Stimulated activated CD4-positive, alpha-beta T cell treated with anti-CD3 and anti-CD28 coated beads, Interleukin-2, amount 100 ng/mL, for 4 hours (primary cell): Measurements from ENCODE around the gene CDCA7L.

Experiments used
- DNase-seq: peaks from one replicate; pipeline ENCODE4 v3.0.0-alpha.2; 2020; ENCODE audit warnings: low read depth

Gene CDCA7L, protein sequence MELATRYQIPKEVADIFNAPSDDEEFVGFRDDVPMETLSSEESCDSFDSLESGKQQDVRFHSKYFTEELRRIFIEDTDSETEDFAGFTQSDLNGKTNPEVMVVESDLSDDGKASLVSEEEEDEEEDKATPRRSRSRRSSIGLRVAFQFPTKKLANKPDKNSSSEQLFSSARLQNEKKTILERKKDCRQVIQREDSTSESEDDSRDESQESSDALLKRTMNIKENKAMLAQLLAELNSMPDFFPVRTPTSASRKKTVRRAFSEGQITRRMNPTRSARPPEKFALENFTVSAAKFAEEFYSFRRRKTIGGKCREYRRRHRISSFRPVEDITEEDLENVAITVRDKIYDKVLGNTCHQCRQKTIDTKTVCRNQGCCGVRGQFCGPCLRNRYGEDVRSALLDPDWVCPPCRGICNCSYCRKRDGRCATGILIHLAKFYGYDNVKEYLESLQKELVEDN

DNA sequence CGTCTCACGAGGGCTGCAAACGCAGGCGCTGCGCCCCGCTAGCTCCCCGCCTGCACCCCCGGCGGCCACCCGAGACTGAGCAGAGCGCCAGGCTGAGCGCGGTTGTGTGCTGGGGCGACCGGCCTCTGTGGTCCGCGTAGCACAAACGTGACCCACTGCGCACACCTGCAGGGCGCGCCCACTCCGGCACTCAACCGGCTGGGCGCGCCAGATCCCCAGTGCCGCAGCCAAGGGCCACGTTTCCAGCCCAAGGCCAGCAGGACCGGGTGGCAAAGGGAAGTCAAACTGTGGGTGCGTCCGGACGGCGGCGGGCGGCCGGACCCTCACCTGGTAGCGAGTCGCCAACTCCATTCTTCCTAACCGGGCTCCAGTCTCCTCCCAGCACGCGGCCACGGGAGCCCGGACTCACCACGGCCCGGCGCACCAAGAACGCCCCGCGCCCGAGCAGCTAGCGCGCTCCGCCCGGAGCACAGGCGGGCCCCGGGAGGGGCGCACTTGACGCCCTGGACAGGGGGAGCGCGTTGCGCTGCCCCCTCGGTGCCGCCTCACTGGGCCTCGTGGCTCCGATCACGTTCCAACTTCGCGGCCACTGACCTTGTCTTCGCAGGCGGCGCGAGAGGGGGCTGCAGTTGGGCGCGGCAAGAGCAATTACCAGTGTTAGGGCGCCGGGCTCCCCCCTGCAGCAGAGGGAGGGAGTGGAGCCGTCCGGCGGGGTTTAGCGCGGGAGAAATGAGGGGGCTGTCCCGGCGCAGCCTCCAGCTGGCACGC lies at the start of gene CDCA7L:
CDCA7L (minus strand) TSS at position 446 of the 768 bp plus-strand sequence; CDS start at position 351, 95 bp downstream.
- DNase-seq, result peak; percentile 36

DNA sequence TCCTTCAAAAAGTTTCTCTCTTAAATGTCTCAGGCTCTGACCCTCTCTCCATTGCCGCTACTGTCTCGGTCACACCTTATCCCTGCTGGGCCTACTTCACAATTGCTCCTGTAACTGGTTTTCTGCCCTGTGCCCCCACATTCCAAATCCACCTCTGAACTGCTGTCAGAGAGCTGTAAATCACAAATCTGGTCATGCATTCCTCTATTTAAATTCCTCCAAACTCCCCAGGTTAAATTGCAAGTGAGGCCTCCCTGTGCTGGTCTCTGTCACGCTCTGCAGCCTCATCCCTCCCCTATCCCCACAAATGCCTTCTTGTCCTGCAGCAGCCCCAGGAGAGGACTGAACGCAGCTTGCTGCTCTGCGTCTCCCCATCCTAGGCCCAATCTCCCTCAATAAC lies 40.4 kb upstream of the CDCA7L start:
- DNase-seq, result no peak

DNA sequence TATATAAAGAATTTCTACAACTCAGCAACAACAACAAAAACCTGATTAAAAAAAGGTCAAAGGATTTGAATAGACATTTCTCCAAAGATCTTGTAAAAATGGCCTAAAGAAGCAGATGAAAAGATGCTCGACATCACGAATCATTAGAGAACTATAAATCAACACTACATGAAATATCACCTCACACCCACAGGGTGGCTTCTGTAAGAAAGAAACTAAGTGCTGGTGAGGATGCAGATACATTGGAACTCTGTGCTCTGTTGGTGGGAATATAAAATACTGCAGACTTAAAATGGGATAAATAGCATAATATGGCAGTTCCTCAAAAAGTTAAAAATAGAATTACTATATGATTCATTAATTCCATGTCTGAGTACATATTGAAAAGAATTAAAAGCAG lies 38.3 kb upstream of the CDCA7L start:
- DNase-seq, result no peak

DNA sequence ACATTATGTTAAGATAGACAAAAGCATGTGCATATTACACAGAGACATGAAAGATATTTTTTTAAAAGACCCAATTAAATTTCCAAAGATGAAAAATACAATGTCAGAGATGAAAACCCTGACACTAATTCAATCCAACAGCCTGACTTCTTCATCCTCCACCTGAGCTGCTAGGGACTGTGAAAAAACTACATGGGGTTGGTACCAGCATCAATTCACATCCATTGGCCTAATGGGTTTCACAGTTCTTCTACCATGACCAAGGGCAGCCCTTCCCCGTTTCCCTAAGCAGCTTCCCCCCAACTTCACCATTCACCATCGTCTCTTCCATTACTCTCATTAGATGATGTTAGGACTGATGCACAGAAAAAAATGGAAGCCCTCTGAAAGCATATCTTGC lies 37.4 kb upstream of the CDCA7L start:
- DNase-seq, result no peak

DNA sequence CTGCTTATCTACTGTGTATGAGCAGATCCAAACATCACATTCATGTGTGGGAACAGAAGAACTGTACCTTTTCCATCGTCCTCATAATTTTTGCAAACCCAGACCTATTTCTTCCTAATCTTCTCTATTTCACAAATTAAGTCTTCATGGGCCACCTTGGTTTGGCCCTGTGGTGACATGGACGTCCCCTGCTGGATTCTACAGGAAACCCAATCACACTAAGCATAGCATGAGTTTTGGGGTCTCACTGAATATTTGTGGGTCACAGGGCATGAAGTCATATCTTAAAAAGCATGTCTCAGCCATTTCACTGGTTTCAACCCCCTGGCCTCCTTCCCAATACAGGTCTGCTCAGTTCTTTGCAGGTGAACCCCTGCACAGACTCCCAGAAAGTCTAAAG lies 35.8 kb upstream of the CDCA7L start:
- DNase-seq, result no peak

DNA sequence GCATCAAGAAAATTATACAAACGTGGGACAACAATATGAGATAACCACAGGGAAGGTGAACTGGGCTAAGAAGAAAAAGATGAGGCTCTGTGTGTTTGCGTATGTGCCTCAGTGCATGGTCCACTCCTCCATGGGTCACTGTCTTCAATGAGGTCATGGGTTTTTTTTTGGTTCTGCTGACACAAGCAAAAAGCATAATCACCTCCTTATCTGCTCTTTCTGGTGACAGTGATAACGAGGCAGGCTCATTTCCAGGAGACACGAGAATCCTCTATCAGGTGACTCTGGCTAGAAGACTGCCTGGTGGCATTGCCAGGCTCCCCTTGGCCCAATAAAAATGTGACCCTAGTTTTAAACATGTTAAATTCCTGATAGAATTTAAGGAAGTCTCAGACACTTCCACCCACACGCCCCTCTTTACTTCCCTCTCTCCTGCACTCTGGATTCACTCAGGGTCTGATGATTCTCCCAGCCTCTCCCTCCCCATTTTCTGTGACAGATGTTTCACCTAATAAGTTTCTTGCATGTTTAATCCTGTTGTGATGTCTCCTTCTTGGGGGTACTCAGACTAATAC lies 35.3 kb upstream of the CDCA7L start:
- no peak for DNase-seq

DNA sequence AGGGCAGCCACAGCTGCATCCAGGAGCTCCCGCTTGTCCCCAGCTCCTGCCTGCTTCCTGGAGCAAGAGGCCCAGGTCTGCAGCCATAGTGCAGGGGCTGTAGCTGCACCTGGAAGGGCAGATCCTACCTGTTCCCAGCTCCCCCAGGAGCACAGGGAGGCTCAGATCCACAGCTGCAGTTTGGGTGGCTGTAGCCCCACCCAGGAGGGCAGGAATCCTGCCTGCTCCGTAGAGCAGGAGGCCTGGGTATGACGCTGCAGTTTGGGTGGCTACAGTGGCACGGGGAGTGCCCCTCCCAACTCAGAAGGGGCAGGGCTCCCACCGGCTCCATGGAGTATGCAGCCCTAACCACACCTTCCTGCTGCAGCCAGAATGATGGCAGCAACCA lies 26.7 kb upstream of the CDCA7L start:
- no peak for DNase-seq

DNA sequence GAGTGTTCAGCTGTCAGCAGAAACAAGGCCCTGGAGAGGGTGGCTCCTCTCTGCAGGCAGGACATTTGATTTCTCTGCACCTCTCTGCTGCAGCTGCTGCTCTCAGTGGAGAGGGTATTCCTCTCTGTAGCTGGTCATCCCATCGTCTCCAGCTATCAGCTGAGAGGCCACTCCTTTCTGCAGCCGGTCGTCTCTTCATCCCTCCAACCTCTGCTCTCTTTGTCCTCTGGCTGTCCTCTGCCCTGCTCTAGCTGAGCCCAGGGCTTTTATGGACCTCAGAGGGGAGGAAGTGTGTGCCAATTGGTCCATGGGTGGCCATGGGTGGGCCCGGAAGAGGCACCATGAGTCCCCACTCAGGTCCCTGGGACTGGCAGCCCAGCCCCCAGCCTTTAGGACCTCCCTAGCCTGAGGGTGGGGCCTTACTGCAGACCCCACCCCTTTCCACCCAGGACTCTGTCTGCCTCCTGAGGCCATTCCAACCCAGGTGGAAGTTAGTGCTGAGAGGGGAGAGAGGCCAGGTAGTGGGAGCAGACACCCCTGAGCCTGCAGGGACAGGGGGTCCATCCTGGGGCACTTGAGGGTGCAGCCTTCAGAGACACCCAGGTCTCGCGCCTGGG lies 26.2 kb upstream of the CDCA7L start:
- DNase-seq, result no peak

DNA sequence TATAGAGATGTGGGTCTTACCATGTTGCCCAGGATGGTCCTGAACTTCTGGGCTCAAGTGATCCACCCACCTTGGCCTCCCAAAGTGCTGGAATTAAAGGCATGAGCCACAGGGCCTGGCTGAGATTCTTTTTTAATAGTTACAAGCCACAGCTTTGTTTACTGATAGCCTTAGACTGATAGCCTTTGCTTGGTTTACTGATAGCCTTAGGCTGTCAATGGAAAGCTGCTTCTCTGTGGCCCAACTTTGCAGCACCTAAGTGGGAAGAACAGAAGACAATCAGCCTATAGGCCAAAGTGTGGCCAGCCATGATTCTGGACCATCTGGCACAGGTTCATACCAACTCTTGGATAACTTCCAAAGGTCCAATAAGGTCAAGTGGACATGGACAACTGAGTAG lies 24.1 kb upstream of the CDCA7L start:
- no peak for DNase-seq

DNA sequence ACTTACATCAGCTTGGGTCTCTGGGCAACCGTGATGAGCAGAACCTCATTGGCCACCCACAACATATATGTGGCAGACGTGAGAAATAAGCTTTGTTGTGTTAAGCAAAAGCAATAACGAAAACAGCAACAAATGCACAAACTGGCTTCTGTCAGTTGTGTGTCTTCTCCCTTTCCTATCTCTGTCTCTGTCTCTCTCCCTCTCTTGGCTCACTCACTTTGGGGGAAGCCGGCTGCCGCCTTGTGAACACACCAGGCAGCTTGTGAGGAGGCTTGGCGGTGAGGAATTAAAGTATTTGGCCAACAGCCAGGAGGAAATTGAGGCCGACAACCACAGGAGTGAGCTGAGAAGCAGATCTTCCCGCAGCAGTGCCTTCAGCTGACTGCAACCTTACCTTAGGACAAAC lies 21.9 kb upstream of the CDCA7L start:
- no peak for DNase-seq

DNA sequence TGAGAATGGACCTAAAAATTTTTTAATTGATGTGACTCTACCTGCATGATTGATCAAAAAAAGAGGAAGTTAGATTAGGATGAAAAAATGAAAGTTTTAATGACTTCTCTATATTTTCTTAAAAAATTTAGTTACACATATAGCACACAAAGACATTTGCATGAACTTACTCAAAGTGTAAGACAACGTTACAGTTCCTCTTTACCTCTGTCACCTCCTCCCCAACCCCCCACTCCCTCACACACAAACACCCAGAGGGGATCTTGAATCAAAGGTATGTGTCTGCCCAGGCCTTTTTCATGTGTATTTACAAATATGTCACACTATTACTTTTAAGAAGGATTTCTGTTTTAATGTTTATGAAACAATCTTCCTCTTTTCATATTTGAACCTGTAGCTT lies 20.6 kb upstream of the CDCA7L start:
- no peak for DNase-seq

DNA sequence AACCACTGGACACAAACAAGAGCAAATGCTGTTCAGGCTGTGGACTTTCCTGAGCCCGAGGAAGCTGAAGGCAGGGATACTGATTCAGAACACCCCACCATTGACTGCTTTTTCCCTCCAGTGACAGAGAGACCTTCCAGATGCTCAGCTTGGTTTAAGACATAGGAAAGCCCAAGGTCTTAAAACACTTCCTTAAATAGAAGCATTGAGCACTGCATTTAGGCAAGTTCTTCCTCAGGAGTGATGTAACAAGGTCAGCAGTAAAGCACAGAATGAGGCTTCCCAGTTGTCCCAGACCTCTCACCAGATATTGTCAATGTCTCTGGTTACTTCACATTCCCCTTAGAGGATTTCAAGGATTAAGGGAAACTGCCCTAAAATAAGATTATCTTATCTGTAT lies 19.6 kb upstream of the CDCA7L start:
- no peak for DNase-seq

DNA sequence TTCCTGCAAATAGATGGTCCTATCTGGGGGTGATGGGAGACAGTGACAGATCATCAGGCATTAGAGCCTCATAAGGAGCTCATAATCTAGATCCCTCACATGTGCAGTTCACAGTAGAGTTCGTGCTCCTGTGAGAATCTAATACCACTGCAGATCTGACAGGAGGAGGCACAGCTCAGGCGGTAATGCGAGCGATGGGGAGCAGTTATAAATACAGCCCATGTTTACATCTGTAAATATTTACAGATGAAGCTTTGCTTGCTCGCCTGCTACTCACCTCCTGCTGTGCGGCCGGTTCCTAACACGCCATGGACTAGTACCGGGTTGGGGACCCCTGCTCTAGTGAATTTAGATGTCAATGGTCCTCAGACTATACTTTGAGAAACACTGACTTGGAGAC lies 17.0 kb upstream of the CDCA7L start:
- no peak for DNase-seq

DNA sequence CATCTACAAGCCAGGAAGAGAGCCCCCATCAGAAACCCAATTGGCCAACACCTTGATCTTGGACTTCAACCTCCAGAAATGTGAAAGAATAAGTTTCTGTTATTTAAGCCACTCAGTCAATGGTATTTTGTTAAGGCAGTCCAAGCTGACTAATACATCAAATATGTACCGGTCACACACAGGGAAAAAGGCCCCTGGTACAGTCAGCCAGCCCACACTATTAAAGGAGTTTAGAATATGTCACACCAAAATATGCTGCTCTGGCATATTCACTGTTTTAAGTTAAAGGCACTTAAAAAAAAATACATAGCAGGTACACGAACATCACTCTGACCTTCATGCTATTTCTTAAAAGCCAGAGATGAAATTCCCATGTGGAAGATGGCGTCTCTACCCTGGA lies 15.2 kb upstream of the CDCA7L start:
- no peak for DNase-seq

DNA sequence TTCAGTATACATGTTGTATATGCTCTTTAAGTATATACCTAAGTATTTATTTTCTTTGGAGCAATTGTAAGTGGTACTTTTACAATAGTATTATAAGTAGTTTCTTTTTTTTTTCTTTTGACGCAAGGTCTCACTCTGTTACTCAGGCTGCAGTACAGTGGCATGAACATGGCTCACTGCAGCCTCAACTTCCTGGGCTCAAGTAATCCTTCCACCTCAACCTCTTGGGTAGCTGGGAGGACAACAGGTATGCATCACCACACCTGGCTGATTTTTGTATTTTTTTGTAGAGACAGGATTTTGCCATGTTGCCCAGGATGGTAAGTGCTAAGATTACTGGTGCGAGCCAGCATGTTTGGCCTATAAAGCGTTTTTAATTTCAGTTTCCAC lies 13.7 kb upstream of the CDCA7L start:
- no peak for DNase-seq

DNA sequence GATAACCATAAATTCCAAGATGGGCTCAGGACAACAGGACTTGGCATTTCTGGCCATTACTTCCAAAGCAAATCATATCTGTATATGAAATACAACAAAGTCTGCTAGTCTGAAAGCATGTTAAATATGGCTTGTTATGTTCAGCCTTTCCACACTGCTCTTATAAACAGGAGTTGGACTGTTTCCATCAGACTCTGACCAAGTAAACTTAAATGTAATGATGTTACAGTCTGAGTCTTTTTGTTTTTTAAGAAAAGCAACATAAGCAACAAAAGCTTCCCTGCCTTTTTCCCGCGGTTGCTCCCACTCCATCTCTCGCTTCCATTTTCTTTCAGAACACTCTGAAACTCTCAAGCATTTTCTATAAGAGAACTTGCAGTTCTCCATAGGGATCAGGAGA lies 8.1 kb upstream of the CDCA7L start:
- DNase-seq, result no peak

DNA sequence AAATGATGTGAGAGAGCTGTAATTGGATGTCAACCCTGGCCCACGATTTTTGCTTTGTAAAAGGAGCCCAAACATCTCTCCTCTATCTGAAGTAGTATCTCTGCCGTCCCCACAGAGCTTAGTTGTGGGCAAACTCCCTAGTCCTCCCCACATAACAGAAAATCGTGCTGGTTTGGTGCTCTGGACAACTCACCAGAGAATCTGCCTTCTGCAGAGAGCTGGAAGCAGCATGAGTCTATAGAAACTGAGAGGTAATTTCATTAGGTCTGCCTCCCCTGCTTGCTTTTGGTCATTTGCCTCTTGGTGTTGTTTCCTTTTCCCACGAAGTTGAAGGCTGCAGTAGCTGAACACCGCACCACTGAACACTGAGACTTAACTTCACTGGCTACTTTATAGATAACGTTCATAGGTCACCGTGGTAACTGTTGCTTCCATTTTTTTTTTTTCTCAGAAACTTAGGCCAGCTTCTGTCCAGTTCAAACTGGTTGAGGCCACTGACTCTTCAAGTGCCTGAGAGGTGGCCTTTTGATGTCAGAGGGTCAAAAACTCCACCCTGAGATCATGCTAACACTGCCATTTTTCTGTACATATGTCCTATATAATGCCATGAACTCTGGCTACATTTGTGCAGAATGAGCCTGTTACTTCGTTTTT lies 3.3 kb upstream of the CDCA7L start:
- no peak for DNase-seq

DNA sequence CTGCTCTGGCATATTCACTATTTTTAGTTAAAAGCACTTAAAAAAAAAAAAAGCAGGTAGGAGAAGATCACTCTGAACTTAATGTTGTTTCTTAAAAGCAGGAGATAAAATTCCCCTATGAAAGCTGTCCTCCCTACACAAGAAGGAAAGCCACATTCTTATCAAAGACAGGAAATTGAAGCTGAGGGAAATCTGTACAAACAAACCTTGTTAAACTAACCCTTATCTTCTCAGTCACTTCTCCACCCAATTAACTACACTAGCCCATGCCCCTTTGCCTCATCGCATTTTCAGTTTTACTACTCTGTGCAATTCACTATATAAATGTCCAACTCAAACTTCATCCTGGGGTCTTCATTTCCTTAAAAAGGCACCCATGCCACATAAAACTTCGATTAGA lies 2.7 kb upstream of the CDCA7L start:
- DNase-seq, result no peak

DNA sequence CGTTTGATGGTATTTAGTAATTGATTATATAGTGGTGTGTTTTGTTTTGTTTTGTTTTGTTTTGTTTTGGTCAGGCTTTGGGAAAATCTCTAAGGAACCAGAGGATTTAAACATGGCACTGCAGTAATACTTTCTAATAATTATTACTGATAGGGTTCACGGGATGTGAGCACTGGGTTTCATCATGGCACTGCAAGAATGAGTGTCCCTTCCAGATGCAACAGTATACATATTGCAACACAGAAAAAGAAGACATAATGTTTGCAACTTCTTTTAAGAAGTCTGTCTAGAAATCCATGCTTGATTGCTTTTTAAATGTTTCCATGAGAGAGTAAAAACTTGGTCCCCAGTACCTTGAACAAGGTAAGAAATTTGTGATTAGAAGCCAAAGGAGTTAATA lies 2.2 kb upstream of the CDCA7L start:
- DNase-seq, result no peak

DNA sequence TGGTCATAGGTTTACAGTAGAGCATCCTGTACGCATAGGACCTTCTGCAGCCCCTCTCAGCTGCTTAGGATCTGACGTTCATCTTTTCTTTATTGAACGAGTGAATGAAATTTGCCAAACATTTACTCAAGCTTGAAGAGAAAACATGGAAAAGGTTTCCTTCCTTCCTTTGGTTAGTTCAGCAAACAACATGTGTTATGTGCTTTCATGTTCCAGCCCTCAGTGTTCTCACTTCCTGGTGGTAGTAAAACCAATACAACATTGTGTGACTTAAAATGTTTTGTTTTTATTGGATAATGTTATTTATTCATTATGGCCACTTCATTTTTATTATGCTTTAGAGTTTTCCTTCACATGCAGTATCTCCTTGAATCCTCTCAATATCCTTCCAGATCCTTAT lies 1.4 kb upstream of the CDCA7L start:
- DNase-seq, result no peak

DNA sequence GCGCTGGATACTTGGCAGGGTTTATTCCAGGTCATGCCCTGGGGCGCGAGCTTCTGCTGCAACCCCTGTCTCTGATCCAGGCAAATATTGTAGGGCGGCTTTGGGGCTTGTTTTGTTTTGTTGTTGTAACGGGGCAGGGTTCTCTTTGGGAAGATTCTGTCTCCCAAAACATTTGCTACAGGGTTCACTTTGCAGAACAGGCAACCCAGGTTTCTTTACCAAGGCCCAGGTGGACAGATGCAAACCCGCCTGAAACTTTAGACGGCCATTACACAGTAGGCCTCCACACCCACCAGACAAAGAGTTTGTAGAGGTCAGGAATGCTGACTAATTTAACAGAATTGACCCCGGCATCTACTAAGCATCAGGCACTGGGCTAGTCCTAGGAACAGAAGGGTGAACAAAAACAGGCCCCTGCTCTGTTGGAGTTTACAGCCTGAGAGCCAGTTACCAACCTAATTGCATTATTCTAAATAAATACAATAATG lies 567 bp upstream of the CDCA7L start:
- no peak for DNase-seq
